ENCODE results near the gene MBLAC1.
A peak's percentile ranks its signal among the peaks of the same experiment; 100 is the strongest.

Gene MBLAC1

DNA sequence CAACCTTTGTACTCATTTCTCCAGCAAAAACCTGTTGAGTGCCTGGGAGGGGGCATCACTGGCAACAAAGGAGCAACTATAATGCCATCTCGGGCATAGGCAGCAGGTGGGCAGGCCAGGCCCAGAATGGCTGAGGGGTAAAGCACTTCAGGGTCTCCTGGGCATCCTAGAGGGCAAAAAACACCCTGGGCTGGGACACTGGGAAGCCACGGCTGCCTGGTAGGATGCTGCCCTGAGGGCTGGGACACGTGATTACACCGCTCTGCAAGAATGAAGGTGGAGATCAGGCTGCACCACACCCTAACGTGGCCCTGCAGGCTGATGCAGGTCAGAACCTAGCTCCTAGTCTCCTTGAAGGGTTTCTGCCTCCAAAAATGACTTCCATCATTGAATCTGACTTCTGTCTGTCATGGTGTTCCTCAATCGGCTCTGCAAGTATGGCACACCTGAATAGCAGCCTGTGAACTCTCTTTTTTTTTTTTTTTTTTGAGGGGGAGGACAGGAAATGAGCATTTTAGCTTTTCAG is 36.3 kb downstream of the MBLAC1 start:
- TF ChIP-seq, protein P1, sequence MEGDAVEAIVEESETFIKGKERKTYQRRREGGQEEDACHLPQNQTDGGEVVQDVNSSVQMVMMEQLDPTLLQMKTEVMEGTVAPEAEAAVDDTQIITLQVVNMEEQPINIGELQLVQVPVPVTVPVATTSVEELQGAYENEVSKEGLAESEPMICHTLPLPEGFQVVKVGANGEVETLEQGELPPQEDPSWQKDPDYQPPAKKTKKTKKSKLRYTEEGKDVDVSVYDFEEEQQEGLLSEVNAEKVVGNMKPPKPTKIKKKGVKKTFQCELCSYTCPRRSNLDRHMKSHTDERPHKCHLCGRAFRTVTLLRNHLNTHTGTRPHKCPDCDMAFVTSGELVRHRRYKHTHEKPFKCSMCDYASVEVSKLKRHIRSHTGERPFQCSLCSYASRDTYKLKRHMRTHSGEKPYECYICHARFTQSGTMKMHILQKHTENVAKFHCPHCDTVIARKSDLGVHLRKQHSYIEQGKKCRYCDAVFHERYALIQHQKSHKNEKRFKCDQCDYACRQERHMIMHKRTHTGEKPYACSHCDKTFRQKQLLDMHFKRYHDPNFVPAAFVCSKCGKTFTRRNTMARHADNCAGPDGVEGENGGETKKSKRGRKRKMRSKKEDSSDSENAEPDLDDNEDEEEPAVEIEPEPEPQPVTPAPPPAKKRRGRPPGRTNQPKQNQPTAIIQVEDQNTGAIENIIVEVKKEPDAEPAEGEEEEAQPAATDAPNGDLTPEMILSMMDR (IDR thresholded peaks at IDR 0.05; ENCODE audit: borderline replicate concordance, insufficient read depth, low read depth, low read length) = no peak
- H3K4me3 ChIP-seq (ENCODE audit: low read depth, low read length) = no peak overlapping the region

DNA sequence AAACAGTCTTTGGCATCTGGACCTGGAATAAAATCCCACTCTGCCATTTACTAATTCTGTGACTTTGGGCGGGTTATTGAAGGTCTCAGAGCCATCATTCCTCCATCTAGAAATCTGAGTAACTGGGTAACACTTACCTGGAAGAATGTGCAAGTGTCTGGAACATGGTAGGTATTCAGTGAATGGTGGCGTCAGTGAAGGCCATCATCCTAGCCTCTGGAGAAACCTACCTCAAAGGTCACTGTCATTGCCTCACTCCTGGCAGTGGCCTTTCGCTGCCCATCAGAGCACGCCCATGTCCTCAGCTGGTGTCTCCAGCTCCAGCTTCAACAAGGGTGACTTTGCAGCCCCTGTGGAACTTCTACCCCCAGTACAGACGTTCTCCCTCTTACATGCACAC is 37.1 kb downstream of the MBLAC1 start:
- H3K4me3 ChIP-seq (ENCODE audit: low read depth, low read length) = no peak overlapping the region
- TF ChIP-seq, protein P1 (IDR thresholded peaks at IDR 0.05; ENCODE audit: borderline replicate concordance, insufficient read depth, low read depth, low read length) = no peak

DNA sequence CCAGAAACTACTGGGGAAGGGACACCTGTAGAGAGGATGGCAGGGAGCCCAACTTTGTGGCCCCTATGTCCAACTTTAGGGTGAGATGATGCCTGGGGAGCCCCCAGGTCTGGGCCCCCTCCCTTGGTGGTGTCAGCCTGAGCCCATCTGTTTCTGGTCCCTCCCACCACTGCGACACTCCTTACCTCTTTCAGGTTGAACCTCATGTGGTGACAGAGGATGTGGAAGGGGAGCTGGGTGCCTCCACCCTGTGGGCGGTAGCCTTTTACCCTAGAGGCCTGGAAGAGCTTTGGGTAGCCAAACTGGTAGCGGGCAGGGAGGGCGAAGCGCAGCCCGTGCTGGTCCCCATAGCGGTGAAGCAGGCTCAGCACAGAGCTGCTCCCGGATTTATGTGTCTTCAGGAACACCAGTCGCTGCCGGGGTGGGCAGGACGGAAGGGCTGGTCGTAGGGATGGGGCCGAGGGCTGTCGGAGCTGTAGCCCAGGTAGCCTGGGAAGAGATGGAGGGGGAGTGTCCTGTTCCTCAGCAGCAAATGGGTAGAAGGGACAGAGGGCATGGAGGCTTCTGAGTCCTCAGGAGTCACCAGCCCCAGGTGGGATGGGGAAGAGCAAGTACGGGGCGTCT is 39.7 kb downstream of the MBLAC1 start:
- H3K4me3 ChIP-seq (ENCODE audit: low read depth, low read length) = no peak overlapping the region
- TF ChIP-seq, protein P1 (IDR thresholded peaks at IDR 0.05; ENCODE audit: borderline replicate concordance, insufficient read depth, low read depth, low read length) = no peak

DNA sequence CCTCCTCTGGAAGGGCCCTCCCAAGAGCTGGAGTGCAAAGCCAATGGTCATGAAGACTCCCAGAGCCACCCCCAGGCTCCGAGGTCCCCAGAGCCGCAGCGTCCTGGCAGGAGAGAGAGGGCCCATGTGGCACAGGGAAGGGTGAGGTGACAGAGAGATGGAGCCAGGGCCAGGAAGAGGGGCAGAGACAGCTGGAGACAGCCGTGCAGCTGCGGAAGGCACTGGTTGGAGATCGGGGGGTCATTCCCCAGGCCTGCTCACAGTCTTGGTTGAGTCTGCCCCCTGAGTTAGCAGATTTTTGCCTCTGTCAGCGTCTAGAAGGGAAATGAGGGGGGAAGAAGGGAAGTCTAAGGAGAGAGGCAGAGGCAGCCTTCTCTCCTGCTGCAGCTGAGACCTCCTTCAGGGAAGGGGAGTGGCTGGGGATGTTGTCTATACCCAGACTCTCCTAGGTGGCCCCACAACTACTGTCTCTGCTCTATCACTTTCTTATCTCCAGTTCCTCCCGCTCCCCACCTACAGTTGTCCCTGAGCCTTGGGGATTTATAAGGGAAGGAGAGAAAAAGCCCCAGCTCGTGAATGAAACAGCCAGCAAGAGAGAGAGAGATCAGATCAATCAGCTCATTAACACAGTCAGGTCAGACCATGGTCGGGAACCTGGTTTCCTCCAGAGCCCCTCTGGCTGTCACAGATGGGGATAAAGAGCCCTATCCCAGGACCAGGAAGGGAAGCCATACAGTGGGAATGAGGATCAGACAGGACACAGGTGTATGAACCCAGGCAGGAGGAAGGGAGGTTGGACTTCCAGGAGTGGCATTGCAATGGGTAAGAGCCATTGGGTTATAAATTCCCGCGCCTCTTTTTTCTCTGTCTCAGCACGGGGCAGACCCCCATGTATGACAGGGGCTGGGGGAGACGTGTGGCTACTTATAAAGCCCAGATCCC is 40.5 kb downstream of the MBLAC1 start:
- TF ChIP-seq, protein P1 (IDR thresholded peaks at IDR 0.05; ENCODE audit: borderline replicate concordance, insufficient read depth, low read depth, low read length) = no peak
- no peak overlapping the region for H3K4me3 ChIP-seq (ENCODE audit: low read depth, low read length)

DNA sequence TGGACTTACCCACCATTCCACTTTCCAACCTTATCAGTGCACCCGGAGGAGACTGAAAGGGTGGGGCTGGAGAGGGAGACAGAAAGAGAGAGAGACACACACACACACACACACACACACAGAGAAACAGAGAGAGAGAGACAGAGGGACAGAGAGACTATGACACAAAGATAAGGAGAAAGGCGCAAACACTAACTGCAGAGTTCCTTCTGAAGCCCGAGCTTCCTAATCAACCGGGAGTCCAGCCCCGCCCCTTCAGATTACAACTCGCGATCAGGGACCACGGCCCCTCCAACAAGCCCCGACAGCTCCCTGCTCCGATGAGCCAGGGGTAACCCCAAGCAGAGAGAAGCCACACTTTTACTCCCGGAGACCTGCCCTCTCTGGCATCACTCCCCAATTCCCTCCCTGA is 41.2 kb downstream of the MBLAC1 start:
- peak overlapping the region; percentile 21 for H3K4me3 ChIP-seq (ENCODE audit: low read depth, low read length)
- TF ChIP-seq, protein P1 (IDR thresholded peaks at IDR 0.05; ENCODE audit: borderline replicate concordance, insufficient read depth, low read depth, low read length) = no peak

DNA sequence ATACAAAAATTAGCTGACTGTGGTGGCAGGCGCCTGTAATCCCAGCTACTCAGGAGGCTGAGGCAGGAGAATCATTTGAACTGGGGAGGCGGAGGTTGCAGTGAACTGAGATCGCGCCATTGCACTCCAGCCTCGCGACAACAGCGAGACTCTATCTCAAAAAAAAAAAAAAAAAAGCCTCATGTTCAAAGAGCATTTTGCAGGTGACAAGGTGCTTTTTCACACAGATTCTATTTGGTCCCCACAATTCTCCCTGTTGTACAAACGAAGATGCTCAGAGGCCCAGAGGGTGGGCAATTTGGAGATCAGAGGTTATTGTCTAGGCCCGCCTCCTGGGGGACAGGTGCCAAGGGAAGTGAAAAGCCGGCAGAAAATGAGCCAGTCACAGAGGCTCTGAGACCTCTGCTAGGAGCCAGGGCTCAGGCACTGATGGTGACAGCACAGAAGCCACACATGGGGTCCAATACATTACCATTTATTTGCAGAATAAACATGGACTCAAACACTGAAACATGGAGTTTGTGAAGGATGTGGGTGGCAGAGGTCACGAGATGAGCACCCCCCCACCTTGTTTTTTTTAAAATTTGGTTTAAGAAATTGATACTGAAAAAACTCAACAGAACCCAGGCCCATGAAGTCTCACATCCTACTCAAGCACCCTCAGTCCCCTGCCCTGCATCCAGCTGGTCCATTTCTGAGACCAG is 42.5 kb downstream of the MBLAC1 start:
- TF ChIP-seq, protein P1 (IDR thresholded peaks at IDR 0.05; ENCODE audit: borderline replicate concordance, insufficient read depth, low read depth, low read length) = no peak
- H3K4me3 ChIP-seq (ENCODE audit: low read depth, low read length) = no peak overlapping the region
